VCaP (cell line): ENCODE data around the gene COL4A3.
"Not testable (repeated sequence)": the region's sequence is repeated elsewhere in the genome, so short reads cannot be mapped to it uniquely, and the experiment has no call there.

Source experiments
- H3K27ac ChIP-seq: fragments of 450-650 bp; 2 replicates; pipeline ENCODE4 v1.5.1; 2017
- CTCF ChIP-seq: fragments of 450-650 bp; conservative IDR thresholded peaks from 2 replicates; pipeline ENCODE4 v1.5.1; 2017; ENCODE audit warnings: mild to moderate bottlenecking, moderate library complexity

Gene COL4A3

GRCh38 chr2:227160164-227160563 is 4.3 kb upstream of the COL4A3 start:
- H3K27ac ChIP-seq: no peak overlapping the region
- no peak for TF ChIP-seq CTCF

- no peak overlapping the region for H3K27ac ChIP-seq
- TF ChIP-seq CTCF: no peak
Measured at GRCh38 chr2:227161947-227162346, 2.5 kb upstream of the COL4A3 start.

GRCh38 chr2:227163485-227163997 is 883 bp upstream of the COL4A3 start:
- peak overlapping the region; percentile 86 for H3K27ac ChIP-seq
- TF ChIP-seq CTCF: no peak

- peak overlapping the region; percentile 86 for H3K27ac ChIP-seq
Measured at GRCh38 chr2:227164763-227165291, 403 bp downstream of the COL4A3 start.

GRCh38 chr2:227171779-227172178 is 7.4 kb downstream of the COL4A3 start:
- not testable (repeated sequence) for H3K27ac ChIP-seq

More at GRCh38 chr2:227164763-227165291, 403 bp downstream of the COL4A3 start:
- TF ChIP-seq CTCF: peak; percentile 9; the same call in 1 of the 2 replicates

GRCh38 chr2:227177592-227178336 is 13.3 kb downstream of the COL4A3 start:
- no peak for TF ChIP-seq CTCF
- no peak overlapping the region for H3K27ac ChIP-seq

GRCh38 chr2:227179988-227180685 is 15.7 kb downstream of the COL4A3 start:
- TF ChIP-seq CTCF: no peak
- H3K27ac ChIP-seq: no peak overlapping the region
